Caco-2 (cell line): ENCODE measurements around the gene ACBD5. TPM values are rescaled to one million over a fixed set of nuclear protein-coding genes. Genes with fewer than 3 reads are reported as not detected.

Source experiments
- BruUV-seq: library from RNA; stranded (reverse); fragments of 400-500 nt; replicated peaks from 2 replicates; lab custom pipeline; 2021; lab: Mats Ljungman, UMichigan
- CTCF ChIA-PET: fragments of 300-600 bp; sonication (Branson Sonifier 250); formaldehyde crosslinking; loops from one replicate; lab custom pipeline; 2022; ENCODE audit warnings: antibody characterized with exemption; lab: Charles Lee
- POLR2A ChIA-PET: fragments of 300-600 bp; sonication (Branson Sonifier 250); formaldehyde crosslinking; loops from one replicate; lab custom pipeline; 2022; ENCODE audit warnings: antibody characterized with exemption; lab: Charles Lee
- DNase-seq, 2 experiments: peaks; one replicate each; pipeline versions ENCODE4 v3.0.0 to v3.0.0-alpha.2; 2020 to 2022
- H3K27me3 ChIP-seq: replicated peaks from 2 replicates; pipeline ENCODE4 v1.6.0; 2011; ENCODE audit warnings: low read length; ENCODE audit not compliant: control insufficient read depth, insufficient read depth
- H3K36me3 ChIP-seq: 2 replicates; pipeline ENCODE4 v1.5.1; 2011; ENCODE audit warnings: low read length; ENCODE audit not compliant: control insufficient read depth, insufficient read depth
- H3K4me1 ChIP-seq: fragments of 250-450 bp; sonication (Bioruptor Pico); 2 replicates; pipeline ENCODE4 v1.5.1; 2020; ENCODE audit warnings: mild to moderate bottlenecking
- H3K4me3 ChIP-seq: 2 replicates; pipeline ENCODE4 v1.5.1; 2011; ENCODE audit warnings: low read depth, mild to moderate bottlenecking, control low read depth, low read length
- H3K9me3 ChIP-seq: fragments of 250-450 bp; sonication (Bioruptor Pico); 2 replicates; pipeline ENCODE4 v1.5.1; 2020; ENCODE audit warnings: mild to moderate bottlenecking, moderate library complexity
- H3K27ac Mint-ChIP-seq: one replicate; pipeline ENCODE4 v1.8.0; 2022; ENCODE audit warnings: mixed read lengths; ENCODE audit not compliant: unreplicated experiment
- H3K27me3 Mint-ChIP-seq: one replicate; pipeline ENCODE4 v1.8.0; 2022; ENCODE audit warnings: mixed read lengths; ENCODE audit not compliant: insufficient read depth, unreplicated experiment
- H3K36me3 Mint-ChIP-seq: one replicate; pipeline ENCODE4 v1.8.0; 2022; ENCODE audit warnings: mild to moderate bottlenecking, mixed read lengths; ENCODE audit not compliant: insufficient read depth, unreplicated experiment
- H3K4me1 Mint-ChIP-seq: one replicate; pipeline ENCODE4 v1.8.0; 2022; ENCODE audit warnings: low read depth, mixed read lengths; ENCODE audit not compliant: unreplicated experiment
- H3K4me3 Mint-ChIP-seq: one replicate; pipeline ENCODE4 v1.8.0; 2022; ENCODE audit warnings: mild to moderate bottlenecking, moderate library complexity, mixed read lengths; ENCODE audit not compliant: unreplicated experiment
- H3K9me3 Mint-ChIP-seq: one replicate; pipeline ENCODE4 v1.8.0; 2022; ENCODE audit warnings: mixed read lengths; ENCODE audit not compliant: unreplicated experiment
- CTCF ChIP-seq, 2 experiments: fragments of 200-600 bp in 1 of 2; IDR thresholded peaks; 1 replicate in 1 of 2; 2 replicates in 1 of 2; pipeline versions ENCODE4 v1.5.1 to v1.8.0; 2011 to 2022; ENCODE audit warnings: antibody characterized with exemption in 1 of 2, control low read depth in 1 of 2, inconsistent platforms in 1 of 2, low read depth in 1 of 2, low read length in 1 of 2, mild to moderate bottlenecking in 1 of 2, moderate library complexity in 1 of 2; ENCODE audit not compliant: insufficient read depth in 1 of 2, severe bottlenecking in 1 of 2, unreplicated experiment in 1 of 2
- intact Hi-C: fragments of 100-400 bp; cut with micrococcal nuclease; formaldehyde crosslinking; loops from one replicate; pipeline ENCODE4 v1.10.0; 2022; ENCODE audit not compliant: unreplicated experiment
- total RNA-seq: library from RNA; stranded (reverse); gene quantifications from 2 replicates; pipeline ENCODE4 v1.2.3, GENCODE V29; 2022

The ACBD5 gene
- total RNA-seq, 1 experiment from 2014 or later = 38.3 TPM

DNA sequence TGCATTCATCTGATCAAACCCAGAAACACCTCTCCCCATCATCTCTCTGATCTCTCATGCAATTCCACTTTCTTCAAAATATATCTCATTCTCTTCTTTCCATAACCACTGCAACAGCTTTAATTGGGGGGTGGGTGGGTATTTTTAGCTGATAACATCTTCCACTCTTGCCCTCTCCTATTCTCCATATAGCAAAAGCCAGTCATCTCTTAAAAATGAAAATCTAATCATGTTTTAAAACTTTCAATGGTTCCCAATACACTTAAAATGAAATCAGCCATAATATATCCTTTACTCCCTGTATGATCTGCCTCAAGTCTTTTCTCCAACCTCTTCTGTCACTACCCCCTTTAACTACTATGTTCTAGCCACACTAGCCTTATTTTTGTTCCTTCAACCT lies 87.9 kb downstream of the ACBD5 start:
- peaks cover 27% of the 10 kb centered on the region for H3K4me1 Mint-ChIP-seq
- Histone ChIP-seq H3K9me3 (no peaks in the 10 kb centered on the region), H3K4me1 (peaks cover 14% of the 10 kb centered on the region; the same call in 1 of the 2 replicates), H3K27me3 (no peaks in the 10 kb centered on the region), H3K36me3 (no peaks in the 10 kb centered on the region), H3K4me3 (peak overlapping the region; percentile 52)
- peak overlapping the region; percentile 99 for H3K4me3 Mint-ChIP-seq
- intact Hi-C loops = loop anchor here (5.0 kb wide), 1 partner anchor 255 kb away; no protein-coding TSS in a partner anchor
- DNase-seq = no peak
- no peak for TF ChIP-seq CTCF (IDR thresholded peaks at IDR 0.05; ENCODE audit: insufficient read depth in 1 of 2, low read depth in 1 of 2, low read length in 1 of 2, severe bottlenecking in 1 of 2, unreplicated experiment in 1 of 2)
- no peaks in the 10 kb centered on the region for H3K9me3 Mint-ChIP-seq
- ChIA-PET CTCF (no interaction called here), POLR2A (no interaction called here)
- no TSS peak for BruUV-seq
- peak overlapping the region; percentile 100 for H3K27ac Mint-ChIP-seq
- no peaks in the 10 kb centered on the region for H3K27me3 Mint-ChIP-seq
- peaks cover 82% of the 10 kb centered on the region for H3K36me3 Mint-ChIP-seq

- Mint-ChIP-seq H3K4me3 (no peak overlapping the region), H3K36me3 (peaks cover 88% of the 10 kb centered on the region), H3K27me3 (no peaks in the 10 kb centered on the region), H3K4me1 (peaks cover 18% of the 10 kb centered on the region), H3K9me3 (no peaks in the 10 kb centered on the region), H3K27ac (no peak overlapping the region)
- CTCF ChIA-PET = no interaction called here
- no TSS peak for BruUV-seq
- Histone ChIP-seq H3K36me3 (no peaks in the 10 kb centered on the region), H3K4me1 (peaks cover 9% of the 10 kb centered on the region; the same call in 1 of the 2 replicates), H3K4me3 (no peak overlapping the region), H3K9me3 (no peaks in the 10 kb centered on the region), H3K27me3 (no peaks in the 10 kb centered on the region)
- no peak for TF ChIP-seq CTCF (IDR thresholded peaks at IDR 0.05; ENCODE audit: insufficient read depth in 1 of 2, low read depth in 1 of 2, low read length in 1 of 2, severe bottlenecking in 1 of 2, unreplicated experiment in 1 of 2)
- POLR2A ChIA-PET = interaction anchor here (1.0 kb wide), 1 partner anchor 895 kb away, joined by 3 read pairs; no protein-coding TSS in a partner anchor
- intact Hi-C loops = loop anchor here (5.0 kb wide), 1 partner anchor 253 kb away; no protein-coding TSS in a partner anchor
- DNase-seq = no peak
These were observed 90.3 kb downstream of the ACBD5 start for GRCh38 chr10:27150261-27150660.

DNA sequence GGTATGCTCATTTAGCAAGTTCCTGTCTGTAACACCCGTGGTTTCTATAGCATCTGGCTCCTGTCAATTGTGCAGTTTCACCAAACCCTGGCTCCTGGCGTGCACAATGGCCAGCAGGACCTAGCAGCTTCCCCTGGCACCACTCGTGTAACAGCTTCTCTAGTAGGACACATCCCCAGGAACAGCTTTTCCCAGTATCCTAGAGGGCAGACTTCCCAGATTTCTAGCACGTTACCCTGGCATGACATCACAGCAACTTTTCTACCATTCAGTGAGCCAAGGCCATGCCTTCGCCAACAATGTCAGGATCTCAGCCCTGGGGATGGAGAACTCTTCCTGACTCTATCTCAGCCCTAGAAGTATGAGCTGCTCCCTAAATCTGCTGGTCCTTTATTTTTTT lies 92.9 kb downstream of the ACBD5 start:
- Mint-ChIP-seq H3K9me3 (no peaks in the 10 kb centered on the region), H3K27ac (no peak overlapping the region), H3K36me3 (peaks cover 96% of the 10 kb centered on the region), H3K4me1 (peaks cover 13% of the 10 kb centered on the region), H3K4me3 (no peak overlapping the region), H3K27me3 (no peaks in the 10 kb centered on the region)
- H3K4me1 ChIP-seq = peaks cover 6% of the 10 kb centered on the region; the same call in 1 of the 2 replicates
- TF ChIP-seq CTCF (IDR thresholded peaks at IDR 0.05; ENCODE audit: insufficient read depth in 1 of 2, low read depth in 1 of 2, low read length in 1 of 2, severe bottlenecking in 1 of 2, unreplicated experiment in 1 of 2) = no peak
- no peak overlapping the region for H3K4me3 ChIP-seq
- no peaks in the 10 kb centered on the region for H3K27me3 ChIP-seq
- ChIA-PET CTCF (no interaction called here), POLR2A (no interaction called here)
- H3K9me3 ChIP-seq = no peaks in the 10 kb centered on the region
- intact Hi-C loops = no loop called here
- no peak for DNase-seq
- H3K36me3 ChIP-seq = no peaks in the 10 kb centered on the region; the same call in 1 of the 2 replicates
- BruUV-seq = no TSS peak
